GM19035 (cell line): ENCODE measurements around the gene TENM4.

Experiments used
- ATAC-seq: cut with Tn5 transposase; IDR thresholded peaks from one replicate; pipeline ENCODE4 v1.9.1; 2021; ENCODE audit not compliant: unreplicated experiment

TENM4 gene

DNA sequence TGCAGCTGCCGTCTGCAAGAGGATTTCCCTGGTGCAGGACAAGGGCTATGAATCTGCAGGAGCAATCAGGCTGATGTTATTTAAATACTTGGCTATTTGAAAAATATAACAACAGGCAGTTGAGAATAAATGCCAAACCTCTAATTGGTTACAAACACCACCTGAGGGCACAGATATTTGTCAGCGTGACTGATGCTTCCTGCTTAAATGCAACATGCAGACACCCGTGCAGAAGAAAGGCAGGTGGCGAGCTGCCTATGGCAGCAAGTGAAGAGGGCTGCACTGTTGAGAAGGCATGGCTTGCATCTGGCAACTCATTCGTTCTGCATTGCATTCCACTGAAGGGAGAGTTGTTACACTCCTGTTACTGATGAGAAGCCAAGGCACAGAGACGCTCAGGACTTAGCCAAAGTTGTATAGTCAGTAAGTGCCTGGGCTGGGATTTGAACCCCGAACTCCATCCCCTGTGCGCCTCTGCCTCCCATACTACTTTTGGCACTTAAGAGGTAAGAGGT is 350.6 kb downstream of the TENM4 start:
- no peak for ATAC-seq

DNA sequence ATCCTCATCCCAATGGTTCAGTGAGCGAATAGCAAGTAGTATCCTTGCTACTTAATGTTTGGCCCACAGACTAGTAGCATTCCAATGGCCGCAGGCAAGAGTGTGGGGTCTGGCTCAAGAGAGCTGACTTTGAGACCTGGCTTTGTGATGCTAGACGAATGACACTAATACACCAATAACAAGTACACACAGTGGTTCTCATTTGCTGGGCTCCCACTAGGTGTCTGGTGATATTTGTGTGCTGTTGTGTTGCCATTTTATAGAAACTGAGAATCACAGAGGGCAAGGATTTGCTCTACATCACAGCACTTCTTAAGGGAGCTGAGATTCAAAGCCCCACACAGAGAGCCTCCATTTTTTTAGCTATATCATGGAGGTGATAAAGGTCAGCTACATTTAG is 351.2 kb downstream of the TENM4 start:
- no peak for ATAC-seq

DNA sequence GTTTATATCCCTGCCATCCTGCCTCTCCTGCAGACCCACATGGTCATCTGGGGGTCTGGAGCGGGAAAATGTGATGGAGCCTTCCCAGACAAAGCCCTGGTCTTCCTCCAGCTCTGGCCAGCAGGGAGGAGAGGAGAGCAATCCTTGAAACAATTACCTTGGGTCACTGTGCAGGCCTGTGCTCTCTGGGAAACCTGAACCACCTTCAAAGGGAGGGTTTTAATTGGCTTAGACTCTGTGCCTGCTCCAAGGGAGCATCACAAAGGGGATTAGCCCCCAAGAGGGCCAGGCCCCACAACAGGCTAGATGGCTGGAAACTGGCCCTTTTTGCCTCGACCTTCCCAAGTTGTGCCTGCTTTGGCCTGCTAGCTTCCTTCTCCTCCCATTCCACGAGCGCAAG is 351.9 kb downstream of the TENM4 start:
- ATAC-seq, result no peak

DNA sequence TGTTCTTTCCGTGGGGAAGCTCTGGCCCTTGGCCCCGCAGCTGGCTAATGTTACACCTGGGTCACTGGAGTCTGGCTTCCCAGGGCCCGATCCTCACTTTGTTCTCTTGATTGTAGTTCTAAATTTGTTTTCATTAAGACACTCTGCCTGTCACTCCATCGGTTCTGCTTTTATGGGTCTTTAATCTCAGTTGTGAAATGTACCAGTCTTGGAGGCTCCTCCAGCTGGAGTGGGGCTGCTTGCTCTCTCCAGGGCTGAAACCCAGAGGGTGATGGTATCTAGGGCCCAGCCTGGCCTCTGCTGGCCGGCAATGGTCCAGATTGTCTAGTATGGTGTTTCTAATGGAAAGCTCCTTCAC is 352.9 kb downstream of the TENM4 start:
- ATAC-seq, result no peak

DNA sequence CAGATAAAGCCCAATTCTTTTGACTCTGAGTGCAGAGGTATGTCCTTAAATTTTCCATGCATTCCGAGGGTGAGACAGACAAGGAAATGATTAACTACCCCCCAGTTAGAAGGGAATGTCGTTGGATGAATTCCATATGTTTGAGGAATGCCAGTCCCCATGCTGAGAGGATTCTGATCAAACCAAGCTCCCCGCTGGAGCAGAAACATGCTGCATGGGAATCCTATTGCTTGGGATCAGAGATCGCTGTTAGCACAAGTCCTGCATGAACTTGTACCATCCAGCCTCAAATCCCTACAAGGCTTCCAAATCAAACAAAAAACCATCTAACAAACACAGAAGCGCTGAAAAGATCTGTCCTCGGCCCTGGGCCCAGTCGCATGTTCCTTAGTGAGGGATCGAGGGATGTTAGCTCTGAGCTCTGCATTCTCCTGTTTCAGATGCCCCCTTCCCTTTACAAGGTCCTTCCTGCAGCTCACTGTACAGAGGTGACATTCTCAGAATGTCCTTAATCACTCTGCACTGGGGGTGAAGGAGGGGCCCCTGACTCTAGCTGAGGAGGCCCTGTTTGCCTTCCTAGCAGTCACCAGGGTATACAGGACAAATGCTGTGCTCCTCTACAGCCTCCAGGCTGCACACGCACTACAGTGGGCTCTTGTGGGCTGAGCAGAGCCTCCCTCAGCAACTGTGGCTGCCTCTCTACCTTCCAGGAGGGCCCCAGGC is 353.4 kb downstream of the TENM4 start:
- no peak for ATAC-seq

DNA sequence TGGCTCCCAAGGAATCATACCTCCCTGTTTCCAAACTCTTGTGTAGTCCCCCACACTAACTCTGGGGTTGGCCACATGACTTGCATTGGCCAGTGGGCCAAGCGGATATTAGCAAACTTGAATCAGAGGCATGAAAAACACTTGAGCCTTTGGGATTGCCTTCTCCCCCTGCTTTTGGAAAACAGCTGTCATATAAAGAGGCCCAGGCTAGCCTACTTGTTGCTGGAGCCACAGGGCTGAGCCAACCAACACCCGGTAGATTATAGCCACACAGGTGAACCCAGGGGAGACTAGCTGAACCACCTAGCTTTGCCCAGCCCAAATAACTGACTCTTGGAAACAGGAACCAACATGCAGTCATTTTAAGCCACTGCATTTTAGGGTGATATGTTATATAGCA is 354.8 kb downstream of the TENM4 start:
- no peak for ATAC-seq

DNA sequence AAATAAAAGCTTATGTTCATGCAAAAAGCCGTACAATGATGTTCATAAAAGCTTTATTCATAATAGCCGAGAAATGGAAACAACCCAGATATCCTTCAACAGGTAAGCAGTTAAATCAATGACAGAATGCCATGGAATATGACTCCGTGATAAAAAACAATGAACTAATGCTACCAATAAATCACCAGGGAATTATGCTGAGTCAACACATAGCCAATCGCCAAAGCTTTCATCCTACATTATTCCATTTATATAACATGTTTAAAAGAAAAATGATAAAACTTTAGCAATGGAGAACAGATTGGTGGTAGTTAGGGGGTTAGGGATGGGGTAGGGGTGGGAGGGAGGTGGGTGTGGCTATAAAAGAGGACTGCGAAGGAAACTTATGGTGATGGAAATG is 356.4 kb downstream of the TENM4 start:
- ATAC-seq, result no peak

DNA sequence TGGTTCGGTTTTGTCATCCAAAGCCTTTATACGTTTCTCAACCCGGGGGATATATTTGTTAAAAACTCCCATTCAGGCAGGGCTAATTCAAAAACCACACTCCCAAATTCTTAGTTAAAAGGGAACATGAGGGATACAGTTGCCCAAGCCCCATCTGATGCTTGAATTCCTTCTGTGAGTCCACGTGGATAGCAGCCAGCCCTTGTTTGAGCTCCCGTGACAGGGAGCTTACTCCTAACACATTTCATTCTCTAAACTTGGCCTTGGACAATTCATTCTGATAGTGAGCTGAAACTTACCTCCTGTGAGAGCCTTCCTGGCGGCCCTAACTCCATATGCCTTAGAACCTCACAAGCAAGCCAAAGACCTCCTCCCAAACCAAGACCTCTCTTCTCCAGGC is 357.5 kb downstream of the TENM4 start:
- ATAC-seq, result no peak

DNA sequence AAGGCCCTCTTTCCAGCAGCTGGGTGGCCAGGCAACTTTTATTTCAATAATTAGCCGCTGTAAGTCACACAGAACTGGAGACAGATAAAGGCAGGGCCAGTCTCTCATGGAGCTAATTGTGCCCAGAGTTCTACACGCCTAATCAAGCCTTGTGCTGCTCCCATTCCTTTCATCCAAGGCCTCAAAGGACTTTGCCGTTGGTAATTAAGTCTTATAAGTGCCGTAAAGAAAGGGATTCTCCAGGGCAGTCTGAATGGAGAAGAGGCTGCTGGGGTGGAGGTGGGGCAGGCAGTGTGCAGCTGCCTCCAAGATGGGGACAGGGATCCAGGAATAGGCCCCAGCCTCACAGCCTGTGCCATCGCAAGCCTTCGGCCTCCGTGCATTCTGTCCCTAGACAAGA is 357.9 kb downstream of the TENM4 start:
- no peak for ATAC-seq

DNA sequence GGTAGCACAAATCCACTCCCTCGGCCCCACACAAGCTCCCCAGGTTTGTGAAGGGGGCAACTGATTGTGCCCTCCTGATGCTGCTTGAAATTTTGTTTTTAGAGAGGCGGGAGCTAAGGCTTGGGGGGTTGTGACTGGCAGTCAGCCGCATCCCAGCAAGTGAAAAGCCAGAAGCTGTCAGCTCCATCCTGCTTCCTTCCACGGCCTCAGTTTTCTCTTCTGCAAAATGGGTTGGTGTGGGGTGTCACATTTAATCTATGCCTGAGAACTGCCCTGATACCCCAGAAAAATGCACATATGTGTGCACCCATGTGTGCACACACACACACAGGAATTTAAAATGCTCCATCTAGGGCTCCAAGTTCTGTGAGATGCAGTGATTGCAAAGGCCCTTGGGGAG is 358.6 kb downstream of the TENM4 start:
- ATAC-seq, result no peak

DNA sequence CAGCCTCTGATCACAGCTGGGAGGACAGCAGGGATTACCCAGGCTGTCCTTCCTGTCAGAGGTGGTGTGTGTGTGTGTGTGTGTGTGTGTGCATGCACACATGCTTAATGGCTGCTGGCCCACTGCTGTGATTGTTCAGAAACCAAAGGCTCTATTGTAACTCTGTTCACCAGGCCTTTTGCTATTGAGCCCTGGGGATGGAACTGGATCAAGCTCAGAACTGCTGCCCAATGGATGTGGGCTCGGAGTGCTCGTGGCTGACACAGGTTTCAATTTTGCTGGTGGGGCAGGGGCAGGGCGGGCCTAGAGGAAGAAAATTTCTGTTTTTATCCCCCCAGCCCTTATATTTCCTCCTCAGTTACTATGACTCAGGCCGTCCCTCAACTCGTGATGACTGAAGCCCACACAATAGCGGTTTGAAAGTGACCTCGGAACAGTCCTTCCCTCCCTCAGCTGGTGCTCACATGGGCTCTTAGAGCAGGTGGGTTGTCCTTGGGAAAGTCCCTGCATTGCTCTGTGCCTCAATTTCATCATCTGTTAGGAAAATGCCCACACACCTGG is 359.3 kb downstream of the TENM4 start:
- no peak for ATAC-seq

DNA sequence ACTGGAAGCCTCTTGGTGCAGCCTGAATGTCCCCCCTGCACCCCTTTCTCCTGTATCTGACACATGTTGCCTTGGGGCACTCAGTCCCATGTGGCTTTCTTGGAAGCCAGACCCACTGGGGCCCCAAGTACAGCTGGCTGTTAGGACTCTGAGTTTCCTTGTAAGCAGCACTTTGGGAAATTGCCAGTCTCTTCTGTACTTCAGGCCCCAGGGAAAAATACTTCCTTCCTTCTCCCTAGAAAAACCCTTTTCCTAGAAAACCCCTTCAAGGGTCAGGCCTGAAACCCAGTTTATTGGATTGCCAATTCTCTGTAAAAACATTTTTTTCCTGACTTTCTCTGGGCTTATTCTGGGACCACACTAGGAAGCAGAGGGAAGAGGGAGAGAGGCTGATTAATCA is 360.3 kb downstream of the TENM4 start:
- no peak for ATAC-seq

DNA sequence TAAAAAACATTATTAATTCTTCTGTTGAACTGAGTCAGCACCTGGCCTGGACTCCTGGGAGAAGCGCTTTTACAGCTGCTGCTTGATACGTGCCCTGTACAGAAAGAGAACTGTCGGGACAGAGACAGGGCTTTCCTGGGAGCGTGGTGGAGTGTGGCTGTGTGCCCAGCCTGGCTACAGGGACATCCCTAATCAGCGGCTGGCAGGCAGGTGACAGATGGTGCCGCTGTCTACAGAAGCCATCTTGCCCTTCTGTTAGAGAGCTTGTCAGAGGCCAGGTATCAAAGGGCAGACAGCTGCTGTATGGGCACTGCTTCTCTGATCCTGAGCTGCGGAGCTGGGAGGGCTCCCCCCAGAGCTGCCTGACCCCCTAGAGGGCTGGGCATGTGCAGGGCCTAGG is 361.8 kb downstream of the TENM4 start:
- no peak for ATAC-seq

DNA sequence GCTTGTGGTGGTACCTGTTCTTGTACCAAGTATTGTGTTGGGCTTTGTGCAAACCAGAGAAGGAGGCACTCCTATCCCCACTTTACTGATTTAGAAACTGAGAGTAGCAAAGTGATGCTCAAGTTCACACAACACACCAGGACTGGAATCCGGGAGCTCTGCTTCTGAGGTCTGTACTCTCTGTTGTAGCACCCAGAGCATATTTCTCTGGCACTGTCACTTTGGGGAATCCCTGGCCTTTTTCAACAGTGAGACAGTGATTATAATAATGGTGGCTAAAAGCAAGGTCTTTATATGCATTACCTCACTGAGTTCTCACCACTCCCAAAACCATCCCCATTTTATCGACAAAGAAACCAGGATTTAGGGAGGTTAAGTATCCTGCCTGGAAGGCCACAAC is 362.4 kb downstream of the TENM4 start:
- ATAC-seq, result no peak

DNA sequence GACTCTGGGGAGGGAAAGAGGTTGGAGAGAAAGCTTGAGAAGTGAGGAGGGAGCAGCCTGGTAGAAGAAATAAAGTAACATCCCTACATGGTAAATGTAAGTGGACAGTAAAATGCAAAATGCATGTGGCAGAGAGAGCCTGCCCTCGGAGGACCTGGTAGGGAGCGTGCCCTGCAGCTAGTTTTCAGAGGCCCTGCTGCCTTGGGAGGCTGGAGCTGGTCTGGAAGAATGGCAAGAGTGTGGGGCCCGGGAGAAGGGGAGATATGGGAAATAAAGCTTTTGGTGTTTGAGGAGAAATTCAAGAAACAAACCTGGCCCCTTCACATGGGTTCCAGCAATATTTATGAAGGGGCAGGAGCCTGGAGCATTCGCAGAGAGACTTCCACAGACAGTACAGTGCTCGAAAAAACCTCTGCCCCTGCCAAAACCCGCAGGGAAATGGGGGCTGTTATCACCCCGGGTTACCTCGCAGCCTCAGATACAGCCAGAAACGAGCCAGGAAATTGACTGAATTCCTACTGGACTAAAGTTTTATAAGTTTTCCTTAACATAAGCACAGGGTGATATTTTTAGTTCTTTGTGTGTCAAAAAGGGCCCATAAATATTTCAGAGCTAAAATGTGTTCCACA is 363.0 kb downstream of the TENM4 start:
- ATAC-seq, result no peak

DNA sequence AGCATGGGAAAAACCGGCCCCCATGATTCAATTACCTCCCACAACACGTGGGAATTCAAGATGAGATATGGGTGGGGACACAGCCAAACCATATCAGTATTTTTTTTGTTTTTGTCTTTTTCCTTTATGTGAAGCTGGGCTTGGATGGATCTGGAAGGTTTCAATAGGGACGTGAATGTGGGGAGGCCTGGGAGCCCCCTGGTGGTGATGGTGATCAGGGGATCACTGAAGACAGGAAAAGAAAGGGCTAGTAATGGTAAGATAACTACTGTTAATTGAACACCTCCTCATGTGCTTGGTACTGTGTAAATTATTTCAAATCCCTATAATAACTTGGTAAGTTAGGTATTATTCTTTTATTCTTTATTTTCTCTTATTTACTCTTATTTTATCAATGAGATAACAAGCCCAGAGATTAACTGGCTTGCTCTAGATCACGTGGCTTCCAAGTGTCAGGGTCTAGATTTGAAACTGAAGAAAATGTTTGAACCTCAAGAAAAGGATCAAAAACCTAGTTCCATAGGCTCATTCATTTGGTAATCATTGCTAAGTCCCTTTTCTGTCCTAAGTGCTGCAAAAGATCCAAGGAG is 364.2 kb downstream of the TENM4 start:
- no peak for ATAC-seq

DNA sequence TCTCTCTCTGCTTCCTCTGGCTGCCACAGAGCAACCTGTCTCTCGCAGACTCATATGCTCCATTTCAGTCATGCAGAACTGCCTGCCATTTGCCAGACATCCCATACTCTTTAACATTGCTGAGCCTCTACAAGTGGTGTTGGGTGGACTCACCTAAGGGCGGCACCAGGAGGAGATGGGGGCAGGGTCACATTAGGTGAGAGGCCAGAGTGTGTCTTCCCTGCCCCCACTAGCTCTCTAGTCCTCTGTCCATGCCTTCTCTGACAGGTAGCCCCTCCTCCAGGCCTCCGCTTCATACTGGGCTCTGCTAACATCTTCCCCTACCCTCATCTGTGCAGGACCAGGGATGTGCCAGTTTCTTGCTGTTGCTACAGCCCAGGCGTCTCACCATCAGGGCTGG is 366.3 kb downstream of the TENM4 start:
- ATAC-seq, result no peak

DNA sequence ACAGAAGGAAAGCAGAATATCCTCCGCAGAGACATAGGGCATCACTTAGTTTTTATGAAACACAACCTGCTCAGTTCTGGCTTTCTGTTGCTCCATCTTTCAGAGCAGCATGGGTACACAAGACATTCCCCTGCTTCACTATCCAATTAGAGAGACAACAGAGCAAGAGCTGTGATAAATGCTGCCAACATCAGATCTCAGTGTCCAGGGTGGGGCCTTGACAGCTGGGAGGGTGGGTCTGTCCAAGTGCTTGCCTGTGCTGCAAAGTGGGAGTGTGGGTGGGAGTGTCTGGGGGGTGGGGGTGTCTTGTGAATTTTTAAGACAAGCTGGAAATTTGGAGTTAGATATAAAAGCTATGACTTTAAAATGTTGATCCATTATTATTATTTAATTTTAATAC is 369.6 kb downstream of the TENM4 start:
- ATAC-seq, result no peak

DNA sequence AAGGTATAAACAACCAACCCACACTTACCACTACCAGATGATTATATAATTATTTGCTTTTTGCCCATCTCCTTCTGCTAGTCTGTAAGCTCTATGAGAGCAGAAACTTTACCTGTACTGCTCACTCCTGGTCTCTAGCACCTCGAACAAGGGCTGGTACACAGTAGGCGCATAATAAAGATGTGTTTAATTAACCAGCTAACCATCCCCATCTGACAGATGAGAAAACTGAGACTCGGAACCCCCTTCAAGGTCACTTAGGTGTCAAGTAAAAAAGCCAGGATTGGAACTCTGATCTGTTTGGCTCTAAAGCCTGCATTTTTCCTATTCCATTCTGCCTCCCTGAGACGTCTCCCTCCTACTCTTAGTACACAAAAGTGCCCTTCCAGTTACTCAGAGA is 370.3 kb downstream of the TENM4 start:
- ATAC-seq, result no peak

DNA sequence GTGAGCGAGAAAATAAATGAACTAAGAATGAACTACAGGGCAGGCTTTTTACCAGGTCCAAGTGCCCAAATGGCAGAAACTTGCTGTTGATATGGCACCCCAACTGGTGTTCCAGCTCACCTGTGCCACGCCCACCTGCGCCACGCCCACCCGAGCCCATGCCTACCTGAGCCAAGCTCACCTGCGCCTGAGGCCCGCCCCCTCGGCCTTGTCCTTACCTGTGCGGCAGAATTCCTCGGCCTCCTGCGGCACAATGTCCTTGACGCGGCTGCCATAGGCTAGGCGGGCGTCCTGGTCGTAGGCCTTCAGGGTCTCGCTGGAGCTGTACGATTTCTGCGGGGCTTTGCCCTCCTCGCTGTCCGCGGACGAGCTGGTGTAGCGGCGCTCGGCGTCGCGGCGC is 371.3 kb downstream of the TENM4 start:
- ATAC-seq, result no peak

DNA sequence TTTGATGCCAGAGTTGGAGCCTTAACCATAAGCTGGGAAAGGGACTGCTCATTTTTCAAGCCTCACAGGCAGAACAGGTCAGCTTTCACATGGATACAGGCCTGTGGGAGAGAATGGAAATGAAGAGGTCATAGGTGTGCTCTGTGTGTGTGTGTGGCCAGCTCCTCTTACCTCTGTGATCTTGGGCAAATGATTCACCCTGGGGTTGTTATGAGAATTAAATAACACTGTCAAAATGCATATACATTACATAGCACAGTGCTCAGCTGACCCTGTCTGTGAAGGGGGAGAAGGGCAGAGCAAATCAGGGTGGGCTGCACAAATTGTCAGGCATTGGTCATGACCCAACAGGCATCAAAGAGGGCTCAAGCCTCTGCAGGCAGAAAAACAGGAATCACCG is 372.5 kb downstream of the TENM4 start:
- ATAC-seq, result no peak

DNA sequence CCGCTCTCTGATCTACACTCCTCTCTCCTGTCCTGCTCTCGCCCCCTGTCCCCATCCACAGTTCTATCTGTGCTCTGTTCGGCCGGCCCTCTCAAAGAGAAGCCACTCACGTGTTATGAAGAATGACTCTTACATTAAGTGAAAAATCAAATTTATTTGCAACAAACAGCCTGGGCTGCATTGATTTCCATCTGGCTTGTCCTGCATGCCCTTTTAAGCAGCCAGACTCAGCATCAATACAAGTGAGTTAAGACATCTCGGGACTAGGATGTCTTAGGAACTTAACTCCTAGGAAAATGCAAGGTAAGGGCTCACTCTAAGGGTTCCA is 373.5 kb downstream of the TENM4 start:
- no peak for ATAC-seq
